HepG2 (cell line): ENCODE results near the gene APRT. TPM values are rescaled to one million over a fixed set of nuclear protein-coding genes. Genes with fewer than 3 reads are reported as not detected.
A peak's percentile ranks its signal among the peaks of the same experiment; 100 is the strongest.

Experiments used
- AHR ChIP-seq: IDR thresholded peaks from 2 replicates; pipeline ENCODE4 v1.6.1; 2018; ENCODE audit warnings: missing genetic modification reagents, missing compliant biosample characterization
- ATRX ChIP-seq: sonication (generic); formaldehyde crosslinking; IDR thresholded peaks from 2 replicates; pipeline ENCODE4 v1.4.0; 2020; ENCODE audit warnings: missing genetic modification reagents, borderline replicate concordance
- FOXA1 ChIP-seq, 2 experiments: fragments of 450-650 bp in 1 of 2; sonication (generic) in 1 of 2; formaldehyde crosslinking in 1 of 2; IDR thresholded peaks; 2 replicates each; pipeline versions ENCODE4 v1.4.0 to v1.6.1; 2016 to 2020; ENCODE audit warnings: missing genetic modification reagents in 1 of 2
- HDAC1 ChIP-seq: sonication (generic); formaldehyde crosslinking; IDR thresholded peaks from 2 replicates; pipeline ENCODE4 v1.5.1; 2020; ENCODE audit warnings: mild to moderate bottlenecking, missing genetic modification reagents
- JUN ChIP-seq: sonication (generic); formaldehyde crosslinking; IDR thresholded peaks from 2 replicates; pipeline ENCODE4 v1.4.0; 2020; ENCODE audit warnings: mild to moderate bottlenecking, missing genetic modification reagents
- ZNF367 ChIP-seq: sonication (generic); formaldehyde crosslinking; IDR thresholded peaks from 2 replicates; pipeline ENCODE4 v1.4.0; 2020; ENCODE audit warnings: missing genetic modification reagents, borderline replicate concordance
- ZNF430 ChIP-seq: sonication (generic); formaldehyde crosslinking; IDR thresholded peaks from 2 replicates; pipeline ENCODE4 v1.9.0; 2021; ENCODE audit warnings: mild to moderate bottlenecking, missing genetic modification reagents
- polyA plus RNA-seq, 8 experiments: library from polyadenylated mRNA; depleted of rRNA in 3 of 8; stranded (reverse) in 7 of 8; unstranded in 1 of 8; fragments of >200 nt; fragmentation: Illumina TruSeq in 4 of 8; extraction: Trizol in 4 of 8; gene quantifications; 2 replicates each; pipeline versions ENCODE4 v1.2.1 to v1.2.3, GENCODE V29; 2011 to 2016; ENCODE audit warnings: low read depth in 4 of 8, missing spikeins in 1 of 8, mixed read lengths in 1 of 8; ENCODE audit not compliant: insufficient read depth in 1 of 8
- total RNA-seq, 5 experiments: library from RNA; depleted of rRNA; stranded (reverse); fragments of >200 nt; fragmentation: Illumina TruSeq; extraction: Trizol; gene quantifications; 2 replicates each; pipeline ENCODE4 v1.2.3, GENCODE V29; 2016; ENCODE audit warnings: low read depth in 1 of 5
- TF ChIP-seq, protein P1 (sequence below): IDR thresholded peaks from 2 replicates; pipeline ENCODE4 v1.6.1; 2016; ENCODE audit warnings: missing compliant biosample characterization, missing genetic modification reagents, borderline replicate concordance
- TF ChIP-seq, protein P2 (sequence below): sonication (generic); formaldehyde crosslinking; IDR thresholded peaks from 2 replicates; pipeline ENCODE4 v1.5.0; 2020; ENCODE audit warnings: mild to moderate bottlenecking, missing genetic modification reagents
- TF ChIP-seq, protein P3 (sequence below): sonication (generic); formaldehyde crosslinking; IDR thresholded peaks from 2 replicates; pipeline ENCODE4 v1.4.0; 2020; ENCODE audit warnings: missing genetic modification reagents
- TF ChIP-seq, protein P4 (sequence below): sonication (generic); formaldehyde crosslinking; IDR thresholded peaks from 2 replicates; pipeline ENCODE4 v1.5.0; 2020; ENCODE audit warnings: missing genetic modification reagents
- TF ChIP-seq, protein P5 (sequence below): sonication (generic); formaldehyde crosslinking; IDR thresholded peaks from 2 replicates; pipeline ENCODE4 v1.9.0; 2022; ENCODE audit warnings: missing genetic modification reagents, mild to moderate bottlenecking, borderline replicate concordance
- TF ChIP-seq, protein P6 (sequence below): sonication (generic); formaldehyde crosslinking; IDR thresholded peaks from 2 replicates; pipeline ENCODE4 v1.4.0; 2020; ENCODE audit warnings: missing genetic modification reagents, borderline replicate concordance
- TF ChIP-seq, protein P7 (sequence below): IDR thresholded peaks from 2 replicates; pipeline ENCODE4 v1.6.1; 2016; ENCODE audit warnings: mild to moderate bottlenecking

The APRT gene
- total and polyA plus RNA-seq, 2 of the 13 experiments (the other 11 are each of a cell fraction or from before 2014, with no cell fraction given): 155 to 242 TPM

DNA sequence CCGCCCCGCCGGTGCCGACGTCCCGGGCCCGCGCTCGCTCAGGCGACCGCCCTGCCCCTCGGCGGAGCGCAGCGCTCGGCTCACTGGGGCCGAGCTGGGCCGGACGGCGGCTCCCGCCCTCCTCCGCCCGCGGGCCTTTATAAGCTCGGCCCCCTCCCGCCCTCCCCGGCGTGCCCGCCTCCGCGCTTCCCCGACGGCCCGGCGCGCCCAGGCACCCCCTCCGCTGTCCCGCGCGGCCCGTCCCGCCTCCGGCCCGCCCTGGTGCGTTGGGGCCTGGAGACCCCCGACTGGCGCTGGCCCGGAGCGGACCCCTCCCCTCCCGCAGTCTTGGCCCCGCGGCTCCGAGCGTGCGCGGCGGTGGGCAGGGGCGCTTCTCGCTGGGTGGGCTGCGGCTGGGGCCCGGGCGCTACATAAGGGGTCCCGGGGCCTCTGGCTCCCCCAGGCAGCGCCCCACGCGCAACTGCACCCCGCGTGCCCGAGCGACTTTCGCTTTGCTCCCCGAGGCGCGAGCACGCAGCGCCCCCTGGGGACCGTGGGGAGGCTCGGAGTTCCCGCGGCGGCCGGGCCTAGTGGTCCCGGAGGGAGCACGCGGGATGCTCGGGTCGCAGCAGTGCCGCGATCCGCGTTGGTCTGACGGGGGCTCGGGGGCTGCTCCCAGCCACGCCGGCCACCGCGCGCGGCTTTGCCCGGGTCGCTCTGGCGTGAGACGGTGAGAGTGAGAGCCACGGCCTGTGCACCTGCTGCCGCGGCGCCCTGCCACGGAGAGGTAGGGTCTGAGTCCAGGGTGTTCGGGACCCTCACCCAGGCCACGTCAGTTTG lies 26.4 kb downstream of the APRT start, which contains the start of gene PIEZO1 (continued):
- TF ChIP-seq, protein P1, sequence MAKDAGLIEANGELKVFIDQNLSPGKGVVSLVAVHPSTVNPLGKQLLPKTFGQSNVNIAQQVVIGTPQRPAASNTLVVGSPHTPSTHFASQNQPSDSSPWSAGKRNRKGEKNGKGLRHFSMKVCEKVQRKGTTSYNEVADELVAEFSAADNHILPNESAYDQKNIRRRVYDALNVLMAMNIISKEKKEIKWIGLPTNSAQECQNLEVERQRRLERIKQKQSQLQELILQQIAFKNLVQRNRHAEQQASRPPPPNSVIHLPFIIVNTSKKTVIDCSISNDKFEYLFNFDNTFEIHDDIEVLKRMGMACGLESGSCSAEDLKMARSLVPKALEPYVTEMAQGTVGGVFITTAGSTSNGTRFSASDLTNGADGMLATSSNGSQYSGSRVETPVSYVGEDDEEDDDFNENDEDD (CRISPR knock-in tag): peak; percentile 73; the same call in 1 of the 2 replicates
- no peak for TF ChIP-seq ATRX (CRISPR knock-in tag)
- TF ChIP-seq FOXA1 (IDR thresholded peaks at IDR 0.05): no peak
- TF ChIP-seq FOXA1 (CRISPR knock-in tag; IDR thresholded peaks at IDR 0.05): no peak
- TF ChIP-seq, protein P2, sequence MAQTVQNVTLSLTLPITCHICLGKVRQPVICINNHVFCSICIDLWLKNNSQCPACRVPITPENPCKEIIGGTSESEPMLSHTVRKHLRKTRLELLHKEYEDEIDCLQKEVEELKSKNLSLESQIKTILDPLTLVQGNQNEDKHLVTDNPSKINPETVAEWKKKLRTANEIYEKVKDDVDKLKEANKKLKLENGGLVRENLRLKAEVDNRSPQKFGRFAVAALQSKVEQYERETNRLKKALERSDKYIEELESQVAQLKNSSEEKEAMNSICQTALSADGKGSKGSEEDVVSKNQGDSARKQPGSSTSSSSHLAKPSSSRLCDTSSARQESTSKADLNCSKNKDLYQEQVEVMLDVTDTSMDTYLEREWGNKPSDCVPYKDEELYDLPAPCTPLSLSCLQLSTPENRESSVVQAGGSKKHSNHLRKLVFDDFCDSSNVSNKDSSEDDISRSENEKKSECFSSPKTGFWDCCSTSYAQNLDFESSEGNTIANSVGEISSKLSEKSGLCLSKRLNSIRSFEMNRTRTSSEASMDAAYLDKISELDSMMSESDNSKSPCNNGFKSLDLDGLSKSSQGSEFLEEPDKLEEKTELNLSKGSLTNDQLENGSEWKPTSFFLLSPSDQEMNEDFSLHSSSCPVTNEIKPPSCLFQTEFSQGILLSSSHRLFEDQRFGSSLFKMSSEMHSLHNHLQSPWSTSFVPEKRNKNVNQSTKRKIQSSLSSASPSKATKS (CRISPR knock-in tag): no peak
- TF ChIP-seq, protein P3, sequence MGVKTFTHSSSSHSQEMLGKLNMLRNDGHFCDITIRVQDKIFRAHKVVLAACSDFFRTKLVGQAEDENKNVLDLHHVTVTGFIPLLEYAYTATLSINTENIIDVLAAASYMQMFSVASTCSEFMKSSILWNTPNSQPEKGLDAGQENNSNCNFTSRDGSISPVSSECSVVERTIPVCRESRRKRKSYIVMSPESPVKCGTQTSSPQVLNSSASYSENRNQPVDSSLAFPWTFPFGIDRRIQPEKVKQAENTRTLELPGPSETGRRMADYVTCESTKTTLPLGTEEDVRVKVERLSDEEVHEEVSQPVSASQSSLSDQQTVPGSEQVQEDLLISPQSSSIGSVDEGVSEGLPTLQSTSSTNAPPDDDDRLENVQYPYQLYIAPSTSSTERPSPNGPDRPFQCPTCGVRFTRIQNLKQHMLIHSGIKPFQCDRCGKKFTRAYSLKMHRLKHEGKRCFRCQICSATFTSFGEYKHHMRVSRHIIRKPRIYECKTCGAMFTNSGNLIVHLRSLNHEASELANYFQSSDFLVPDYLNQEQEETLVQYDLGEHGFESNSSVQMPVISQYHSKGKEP (CRISPR knock-in tag): no peak
- TF ChIP-seq ZNF430 (CRISPR knock-in tag): no peak; the same call in 1 of the 2 replicates
- TF ChIP-seq, protein P4, sequence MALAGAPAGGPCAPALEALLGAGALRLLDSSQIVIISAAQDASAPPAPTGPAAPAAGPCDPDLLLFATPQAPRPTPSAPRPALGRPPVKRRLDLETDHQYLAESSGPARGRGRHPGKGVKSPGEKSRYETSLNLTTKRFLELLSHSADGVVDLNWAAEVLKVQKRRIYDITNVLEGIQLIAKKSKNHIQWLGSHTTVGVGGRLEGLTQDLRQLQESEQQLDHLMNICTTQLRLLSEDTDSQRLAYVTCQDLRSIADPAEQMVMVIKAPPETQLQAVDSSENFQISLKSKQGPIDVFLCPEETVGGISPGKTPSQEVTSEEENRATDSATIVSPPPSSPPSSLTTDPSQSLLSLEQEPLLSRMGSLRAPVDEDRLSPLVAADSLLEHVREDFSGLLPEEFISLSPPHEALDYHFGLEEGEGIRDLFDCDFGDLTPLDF (CRISPR knock-in tag): no peak
- TF ChIP-seq, protein P5, sequence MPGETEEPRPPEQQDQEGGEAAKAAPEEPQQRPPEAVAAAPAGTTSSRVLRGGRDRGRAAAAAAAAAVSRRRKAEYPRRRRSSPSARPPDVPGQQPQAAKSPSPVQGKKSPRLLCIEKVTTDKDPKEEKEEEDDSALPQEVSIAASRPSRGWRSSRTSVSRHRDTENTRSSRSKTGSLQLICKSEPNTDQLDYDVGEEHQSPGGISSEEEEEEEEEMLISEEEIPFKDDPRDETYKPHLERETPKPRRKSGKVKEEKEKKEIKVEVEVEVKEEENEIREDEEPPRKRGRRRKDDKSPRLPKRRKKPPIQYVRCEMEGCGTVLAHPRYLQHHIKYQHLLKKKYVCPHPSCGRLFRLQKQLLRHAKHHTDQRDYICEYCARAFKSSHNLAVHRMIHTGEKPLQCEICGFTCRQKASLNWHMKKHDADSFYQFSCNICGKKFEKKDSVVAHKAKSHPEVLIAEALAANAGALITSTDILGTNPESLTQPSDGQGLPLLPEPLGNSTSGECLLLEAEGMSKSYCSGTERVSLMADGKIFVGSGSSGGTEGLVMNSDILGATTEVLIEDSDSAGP (CRISPR knock-in tag): peak; percentile 85; the same call in 1 of the 2 replicates
- no peak for TF ChIP-seq ZNF367 (CRISPR knock-in tag)
- TF ChIP-seq JUN (CRISPR knock-in tag): 0 out of 2 replicates have a peak, but pooled peaks have one; percentile 20
- TF ChIP-seq HDAC1 (CRISPR knock-in tag): peak; percentile 97
- TF ChIP-seq, protein P6, sequence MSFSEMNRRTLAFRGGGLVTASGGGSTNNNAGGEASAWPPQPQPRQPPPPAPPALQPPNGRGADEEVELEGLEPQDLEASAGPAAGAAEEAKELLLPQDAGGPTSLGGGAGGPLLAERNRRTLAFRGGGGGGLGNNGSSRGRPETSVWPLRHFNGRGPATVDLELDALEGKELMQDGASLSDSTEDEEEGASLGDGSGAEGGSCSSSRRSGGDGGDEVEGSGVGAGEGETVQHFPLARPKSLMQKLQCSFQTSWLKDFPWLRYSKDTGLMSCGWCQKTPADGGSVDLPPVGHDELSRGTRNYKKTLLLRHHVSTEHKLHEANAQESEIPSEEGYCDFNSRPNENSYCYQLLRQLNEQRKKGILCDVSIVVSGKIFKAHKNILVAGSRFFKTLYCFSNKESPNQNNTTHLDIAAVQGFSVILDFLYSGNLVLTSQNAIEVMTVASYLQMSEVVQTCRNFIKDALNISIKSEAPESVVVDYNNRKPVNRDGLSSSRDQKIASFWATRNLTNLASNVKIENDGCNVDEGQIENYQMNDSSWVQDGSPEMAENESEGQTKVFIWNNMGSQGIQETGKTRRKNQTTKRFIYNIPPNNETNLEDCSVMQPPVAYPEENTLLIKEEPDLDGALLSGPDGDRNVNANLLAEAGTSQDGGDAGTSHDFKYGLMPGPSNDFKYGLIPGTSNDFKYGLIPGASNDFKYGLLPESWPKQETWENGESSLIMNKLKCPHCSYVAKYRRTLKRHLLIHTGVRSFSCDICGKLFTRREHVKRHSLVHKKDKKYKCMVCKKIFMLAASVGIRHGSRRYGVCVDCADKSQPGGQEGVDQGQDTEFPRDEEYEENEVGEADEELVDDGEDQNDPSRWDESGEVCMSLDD (CRISPR knock-in tag): no peak
- TF ChIP-seq, protein P7, sequence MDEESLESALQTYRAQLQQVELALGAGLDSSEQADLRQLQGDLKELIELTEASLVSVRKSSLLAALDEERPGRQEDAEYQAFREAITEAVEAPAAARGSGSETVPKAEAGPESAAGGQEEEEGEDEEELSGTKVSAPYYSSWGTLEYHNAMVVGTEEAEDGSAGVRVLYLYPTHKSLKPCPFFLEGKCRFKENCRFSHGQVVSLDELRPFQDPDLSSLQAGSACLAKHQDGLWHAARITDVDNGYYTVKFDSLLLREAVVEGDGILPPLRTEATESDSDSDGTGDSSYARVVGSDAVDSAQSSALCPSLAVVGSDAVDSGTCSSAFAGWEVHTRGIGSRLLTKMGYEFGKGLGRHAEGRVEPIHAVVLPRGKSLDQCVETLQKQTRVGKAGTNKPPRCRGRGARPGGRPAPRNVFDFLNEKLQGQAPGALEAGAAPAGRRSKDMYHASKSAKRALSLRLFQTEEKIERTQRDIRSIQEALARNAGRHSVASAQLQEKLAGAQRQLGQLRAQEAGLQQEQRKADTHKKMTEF (CRISPR knock-in tag): peak; percentile 70; the same call in 1 of the 2 replicates
- peak; percentile 80; the same call in 1 of the 2 replicates for TF ChIP-seq AHR (CRISPR knock-in tag)
